HG03571 (cell line): Measurements from ENCODE around the gene DSG3.

ENCODE experiments used
- ATAC-seq: cut with Tn5 transposase; IDR thresholded peaks from one replicate; pipeline ENCODE4 v1.9.1; 2021; ENCODE audit not compliant: unreplicated experiment

The DSG3 gene

DNA sequence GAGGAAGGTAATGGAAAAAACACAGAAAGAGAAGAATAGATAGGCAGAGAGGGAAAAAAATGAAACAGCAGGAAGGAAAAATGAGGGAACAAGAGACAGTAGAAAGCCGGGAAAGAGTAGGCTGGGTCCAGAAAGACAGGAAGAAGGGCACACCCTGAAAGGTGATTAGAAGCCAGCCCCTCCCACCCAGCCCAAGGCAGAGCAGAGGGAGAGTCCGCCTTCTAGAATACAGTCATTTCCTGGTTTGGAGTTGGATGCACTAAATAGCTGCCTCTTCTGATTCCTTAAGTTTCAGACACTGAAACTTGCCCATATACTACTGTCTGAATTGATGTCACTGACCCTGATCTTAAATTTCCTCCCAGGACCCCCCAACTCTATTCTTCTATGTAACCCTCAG lies 17.9 kb upstream of the DSG3 start:
- no peak for ATAC-seq

- ATAC-seq = no peak
These were observed 17.5 kb upstream of the DSG3 start for GRCh38 chr18:31430072-31430471.

DNA sequence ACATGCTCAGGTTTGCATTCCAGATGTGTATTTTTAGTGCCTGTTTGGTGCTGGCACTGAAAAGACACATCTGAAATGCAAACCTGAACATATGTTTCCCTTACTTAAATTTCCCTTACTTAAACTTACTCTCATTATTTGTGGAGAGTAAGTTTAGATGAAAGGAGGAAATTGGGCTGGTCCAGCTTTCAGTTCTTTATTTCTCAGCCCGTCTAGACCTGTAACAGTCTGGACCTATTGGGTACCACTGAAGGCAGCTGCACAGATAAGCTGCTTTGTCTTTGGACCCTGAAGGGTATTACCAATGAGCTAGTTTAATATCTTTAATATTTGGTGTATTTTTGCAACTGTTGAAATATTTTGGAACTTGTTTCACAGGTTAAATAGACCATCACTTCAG lies 17.0 kb upstream of the DSG3 start:
- ATAC-seq = no peak

GRCh38 chr18:31432316-31432715 lies 15.2 kb upstream of the DSG3 start:
- ATAC-seq = no peak

- no peak for ATAC-seq
These were observed 10.7 kb upstream of the DSG3 start for GRCh38 chr18:31436825-31437224.

GRCh38 chr18:31438402-31438801 lies 9.1 kb upstream of the DSG3 start:
- no peak for ATAC-seq

GRCh38 chr18:31439807-31440325 lies 7.7 kb upstream of the DSG3 start:
- ATAC-seq = no peak

DNA sequence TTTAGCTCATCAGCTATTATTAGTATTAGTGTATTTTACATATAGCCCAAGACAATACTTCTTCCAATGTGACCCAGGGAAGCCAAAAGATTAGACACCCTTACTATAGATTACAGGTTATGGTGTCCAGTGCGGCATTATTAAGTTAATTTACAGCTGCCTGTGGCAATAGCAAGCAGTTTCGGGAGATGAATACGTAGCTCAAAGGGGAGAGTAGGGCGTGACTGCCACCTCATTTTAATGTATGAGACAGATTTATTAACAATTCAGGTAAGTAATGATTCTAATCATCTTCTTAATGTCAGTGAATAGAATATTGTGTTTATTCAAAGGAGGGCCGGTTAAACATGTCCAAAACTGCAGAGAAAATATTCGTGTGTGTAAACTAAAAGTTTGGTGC lies 6.8 kb upstream of the DSG3 start:
- ATAC-seq = no peak

DNA sequence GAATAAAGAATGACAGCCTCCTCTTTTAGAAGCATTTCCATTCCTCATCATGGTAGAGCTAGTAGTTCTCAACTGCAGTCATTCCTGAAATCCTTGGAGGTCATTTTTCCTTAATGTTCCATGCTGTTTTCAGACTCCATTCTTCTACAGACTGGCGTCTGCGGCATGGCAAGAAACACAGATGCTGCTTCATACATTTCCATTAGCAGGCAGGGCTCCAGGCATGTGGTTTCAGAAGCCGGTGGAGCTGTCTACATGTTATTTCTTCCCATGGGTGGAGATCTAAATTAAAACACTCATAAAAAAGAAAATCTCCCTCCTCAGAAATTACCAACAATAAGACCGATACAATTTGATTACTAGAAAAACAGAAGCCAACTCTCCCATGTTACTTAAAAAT lies 6.0 kb upstream of the DSG3 start:
- no peak for ATAC-seq

- ATAC-seq = no peak
These were observed 3.4 kb upstream of the DSG3 start for GRCh38 chr18:31444142-31444541.

DNA sequence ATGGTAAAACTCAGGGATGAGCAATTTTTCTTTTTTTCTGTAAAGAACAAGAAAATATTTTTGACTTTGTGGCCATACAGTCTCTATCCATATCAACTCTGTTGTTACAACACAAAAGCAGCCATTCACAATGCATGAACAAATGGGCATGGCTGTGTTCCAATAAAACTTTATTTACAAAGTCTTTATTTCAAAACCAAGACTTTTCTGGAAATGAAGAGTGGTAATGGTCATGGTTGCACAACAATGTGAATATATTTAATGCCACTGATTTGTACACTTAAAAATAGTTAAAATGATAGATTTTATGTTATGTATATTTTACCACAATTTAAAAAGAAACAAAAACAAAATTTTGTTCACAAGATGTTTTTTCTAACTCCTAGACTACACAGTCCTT lies 1.6 kb upstream of the DSG3 start:
- ATAC-seq = no peak

DNA sequence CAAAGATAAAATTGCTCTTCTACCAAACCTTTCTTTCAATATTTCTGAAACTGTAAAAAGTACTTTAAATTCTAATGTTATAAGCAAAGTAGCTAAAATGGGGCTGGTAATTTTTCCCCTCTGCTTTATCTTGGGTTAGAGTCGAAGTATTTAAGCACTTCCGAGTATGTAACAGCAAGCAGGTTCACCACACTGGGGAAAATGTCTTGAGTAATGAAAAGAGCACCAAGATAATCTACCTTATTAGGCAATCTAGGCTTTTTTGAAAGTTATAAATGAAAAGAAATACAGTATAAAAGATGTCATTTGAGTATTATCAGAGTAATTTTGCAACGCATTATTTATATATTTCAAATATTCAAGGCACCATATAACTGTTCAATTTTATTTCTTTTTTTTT lies 687 bp upstream of the DSG3 start:
- no peak for ATAC-seq

DNA sequence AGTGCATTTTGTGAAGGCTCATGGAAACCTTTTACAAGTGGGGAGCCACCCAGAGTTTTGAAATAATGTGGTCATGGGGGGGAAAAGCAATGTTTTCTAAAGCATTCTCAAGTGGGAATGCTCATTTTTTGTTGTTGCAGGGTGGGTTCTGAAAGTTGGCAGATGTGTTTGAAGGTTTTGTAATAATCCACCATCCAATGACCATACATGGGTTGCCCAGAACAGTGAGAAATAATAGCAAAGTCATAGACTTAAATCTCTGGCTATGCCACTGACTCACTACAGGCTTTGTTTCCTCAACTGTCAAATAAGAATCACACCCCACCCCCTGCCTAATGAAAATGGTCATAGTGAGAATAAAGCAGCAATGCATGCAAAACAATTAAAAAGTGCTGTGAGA lies 2.9 kb downstream of the DSG3 start:
- ATAC-seq = no peak

DNA sequence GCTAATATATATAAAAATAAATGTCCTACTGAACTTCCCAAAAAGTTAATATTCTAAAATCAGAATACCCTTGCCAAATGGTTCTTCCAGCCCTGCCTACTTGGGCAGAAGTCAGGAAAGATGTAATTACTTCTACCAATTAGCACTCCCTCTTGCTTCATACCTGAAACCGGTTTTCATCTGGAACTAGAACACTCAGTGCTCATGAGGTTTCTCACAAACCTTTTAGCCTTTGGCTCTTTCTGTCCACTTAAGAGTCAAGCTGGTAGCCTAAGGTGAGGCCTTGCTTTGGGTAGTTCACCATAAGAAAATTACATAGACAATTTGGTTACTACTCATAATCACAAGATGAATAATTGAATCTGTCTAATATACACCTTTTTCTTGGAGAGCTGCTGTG lies 4.1 kb downstream of the DSG3 start:
- no peak for ATAC-seq

GRCh38 chr18:31454066-31454708 lies 6.6 kb downstream of the DSG3 start:
- ATAC-seq = no peak

DNA sequence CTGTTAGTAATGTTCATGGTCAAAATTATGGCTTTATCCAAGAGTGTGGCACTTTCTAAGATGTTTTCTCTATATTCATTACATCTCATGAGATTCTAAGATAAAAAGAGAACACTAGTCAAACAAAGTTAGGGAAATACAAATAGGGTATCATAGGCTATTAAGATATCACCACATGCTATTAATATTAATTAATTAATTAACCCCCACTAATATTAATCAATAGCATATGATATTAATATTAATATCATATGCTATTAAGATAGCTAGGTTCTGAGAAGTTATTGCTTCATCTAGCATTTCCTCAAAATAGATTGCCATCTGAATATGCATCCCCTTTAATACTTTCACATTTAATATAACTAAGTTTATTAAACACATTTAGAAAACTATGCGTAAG lies 22.1 kb downstream of the DSG3 start:
- ATAC-seq = no peak

DNA sequence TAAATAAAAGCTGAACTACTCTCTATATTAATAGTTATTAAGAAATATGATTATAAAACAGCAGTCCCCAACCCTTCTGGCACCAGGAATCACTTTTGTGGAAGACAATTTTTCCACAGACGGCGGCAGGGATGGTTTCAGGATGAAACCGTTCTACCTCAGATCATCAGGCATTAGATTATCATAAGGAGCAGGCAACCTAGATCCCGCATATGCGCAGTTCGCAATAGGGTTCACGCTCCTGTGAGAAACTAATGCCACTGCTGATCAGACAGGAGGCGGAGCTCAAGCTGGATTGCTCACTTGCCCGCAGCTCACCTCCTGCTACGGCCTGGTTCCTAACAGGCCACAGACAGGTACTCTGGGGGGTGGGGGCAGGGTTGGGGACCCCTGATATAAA lies 31.1 kb downstream of the DSG3 start:
- ATAC-seq = no peak

DNA sequence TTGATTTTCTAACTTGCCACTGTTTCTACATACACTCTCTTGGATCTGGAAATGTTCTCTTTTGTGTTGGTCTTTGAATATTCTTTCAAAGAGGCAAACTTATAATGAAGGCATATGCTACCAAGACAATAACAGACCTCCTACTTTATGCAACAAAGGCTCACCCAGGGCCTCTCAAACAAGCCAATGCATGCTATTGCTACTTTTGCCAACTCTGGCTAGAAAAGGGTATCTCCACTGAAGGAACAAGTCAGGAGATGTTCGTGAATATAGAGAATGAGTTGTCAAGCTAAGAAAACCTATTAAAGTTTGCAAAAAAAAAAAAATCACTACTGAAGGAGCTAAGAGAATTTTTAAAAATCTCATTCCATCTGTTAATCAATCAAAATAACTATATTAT lies 34.5 kb downstream of the DSG3 start:
- no peak for ATAC-seq

GRCh38 chr18:31483396-31483795 lies 35.9 kb downstream of the DSG3 start:
- no peak for ATAC-seq

DNA sequence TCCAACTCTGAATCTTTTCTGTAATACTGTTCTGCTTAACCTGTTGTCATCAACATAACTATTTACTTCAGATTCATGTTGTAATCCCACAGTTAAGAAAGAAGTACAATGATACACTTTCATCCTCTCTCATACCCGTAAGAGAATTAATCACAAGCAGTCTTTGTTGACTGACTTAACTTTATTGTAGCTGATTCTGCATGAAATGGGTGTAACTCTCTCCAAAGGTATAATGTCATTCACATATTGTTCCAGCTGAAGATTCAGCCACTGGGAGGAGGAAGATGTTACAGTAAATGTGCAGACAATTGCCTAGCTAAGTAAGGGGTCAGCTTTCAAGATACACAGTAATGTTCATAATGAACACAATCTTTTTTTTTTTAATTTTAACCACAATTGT lies 36.9 kb downstream of the DSG3 start:
- no peak for ATAC-seq

DNA sequence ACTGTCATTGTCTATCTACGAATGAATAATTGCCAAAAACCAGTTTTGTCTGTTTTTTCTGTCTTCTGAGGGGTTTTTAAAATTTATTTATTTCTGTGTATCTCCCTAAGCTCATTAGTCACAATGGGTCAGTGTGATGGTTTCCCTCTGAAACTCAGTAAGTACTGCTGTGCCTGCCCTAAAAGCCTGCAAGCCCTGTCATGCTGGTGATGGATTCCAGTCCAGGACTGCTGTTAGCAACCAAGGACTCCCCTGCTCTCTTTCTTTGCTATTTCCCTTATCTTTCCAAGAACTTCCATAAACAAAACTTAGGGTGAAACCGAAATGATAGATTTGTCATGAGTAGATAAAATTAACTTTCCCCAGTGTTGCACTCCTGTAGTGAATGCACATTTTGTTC lies 38.6 kb downstream of the DSG3 start:
- no peak for ATAC-seq

DNA sequence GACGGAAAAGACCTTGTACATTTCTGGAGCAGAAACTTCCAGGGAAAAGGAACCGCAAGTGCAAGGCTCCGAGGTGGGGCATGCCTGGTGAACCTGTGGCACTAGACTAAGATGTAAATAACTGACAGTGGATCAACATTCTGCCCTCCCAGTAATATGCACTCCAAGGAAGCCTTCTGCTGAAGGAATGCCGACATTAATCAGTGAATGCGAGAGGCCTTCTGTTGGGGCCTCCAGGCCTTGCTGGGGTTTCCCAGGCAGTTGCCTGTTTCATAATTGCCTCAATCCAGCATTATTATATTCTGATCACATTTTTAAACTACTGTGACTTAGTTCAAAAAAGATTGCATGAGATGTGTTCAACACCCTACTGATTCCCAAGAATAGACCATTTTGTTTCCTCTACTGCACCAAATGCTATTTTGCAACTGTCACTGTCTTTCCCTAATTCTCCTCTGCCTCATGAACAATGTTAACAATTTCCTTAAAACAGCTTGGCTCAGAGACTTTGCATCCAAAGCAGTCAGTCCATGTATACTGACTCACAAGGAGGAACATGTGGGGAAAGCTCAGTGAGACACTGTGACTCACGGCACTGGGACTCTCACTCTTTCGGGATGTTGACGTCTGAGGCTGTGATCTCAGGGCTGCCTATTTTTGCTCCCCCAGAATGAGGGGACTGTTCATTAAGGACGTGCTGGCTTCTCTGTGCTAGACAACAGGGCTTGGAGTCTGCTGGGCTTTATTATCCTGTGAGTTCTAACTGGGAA lies 39.9 kb downstream of the DSG3 start:
- no peak for ATAC-seq

GRCh38 chr18:31489311-31489710 lies 41.8 kb downstream of the DSG3 start:
- ATAC-seq = no peak
